Fibroblast of the conjunctiva (primary cell): ENCODE data around the gene PDAP1.
"Not testable (repeated sequence)": the region's sequence is repeated elsewhere in the genome, so short reads cannot be mapped to it uniquely, and the experiment has no call there.

ENCODE experiments used
- DNase-seq: peaks from one replicate; pipeline ENCODE4 v3.0.0-alpha.2; 2010; ENCODE audit warnings: low read depth

PDAP1 gene

DNA sequence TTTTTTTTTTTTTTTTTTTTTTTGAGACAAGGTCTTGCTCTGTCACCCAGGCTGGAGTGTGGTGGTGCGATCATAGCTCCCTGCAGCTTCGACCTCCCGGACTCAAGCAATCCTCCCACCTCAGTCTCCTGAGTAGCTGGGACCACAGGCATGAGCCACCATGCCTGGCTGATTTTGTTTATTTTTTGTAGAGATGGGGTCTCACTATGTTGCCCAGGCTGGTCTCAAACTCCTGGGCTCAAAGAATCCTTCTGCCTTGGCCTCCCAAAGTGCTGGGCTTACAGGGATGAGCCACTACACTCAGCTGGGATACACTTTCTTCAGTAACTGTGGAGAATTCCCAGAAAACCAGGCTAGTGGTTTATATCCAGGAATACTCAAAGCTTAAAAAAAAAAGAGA lies 57.8 kb downstream of the PDAP1 start:
- not testable (repeated sequence) for DNase-seq
